HUES48 (cell line): ENCODE data around the gene TMTC2.
"Not testable (repeated sequence)": the region's sequence is repeated elsewhere in the genome, so short reads cannot be mapped to it uniquely, and the experiment has no call there.

Experiments
- H3K27ac ChIP-seq: one replicate; pipeline ENCODE4 v1.7.0; 2013; ENCODE audit warnings: low read depth, low read length, inconsistent platforms
- H3K27me3 ChIP-seq: 2 replicates; pipeline ENCODE4 v1.6.1; 2013; ENCODE audit warnings: mild to moderate bottlenecking, low read length; ENCODE audit not compliant: control insufficient read depth, insufficient read depth
- H3K36me3 ChIP-seq: 2 replicates; pipeline ENCODE4 v1.6.1; 2013; ENCODE audit warnings: low read length; ENCODE audit not compliant: control insufficient read depth, insufficient read depth
- H3K4me1 ChIP-seq: 2 replicates; pipeline ENCODE4 v1.6.1; 2013; ENCODE audit warnings: mild to moderate bottlenecking, low read length; ENCODE audit not compliant: control insufficient read depth, insufficient read depth
- H3K4me3 ChIP-seq: 2 replicates; pipeline ENCODE4 v1.5.1; 2013; ENCODE audit warnings: mild to moderate bottlenecking, low read depth, low read length
- H3K9ac ChIP-seq: 2 replicates; pipeline ENCODE4 v1.6.1; 2013; ENCODE audit warnings: mild to moderate bottlenecking, low read depth, low read length, moderate library complexity
- H3K9me3 ChIP-seq: 2 replicates; pipeline ENCODE4 v1.6.1; 2013; ENCODE audit warnings: low read length; ENCODE audit not compliant: control insufficient read depth, insufficient read depth

Gene TMTC2

DNA sequence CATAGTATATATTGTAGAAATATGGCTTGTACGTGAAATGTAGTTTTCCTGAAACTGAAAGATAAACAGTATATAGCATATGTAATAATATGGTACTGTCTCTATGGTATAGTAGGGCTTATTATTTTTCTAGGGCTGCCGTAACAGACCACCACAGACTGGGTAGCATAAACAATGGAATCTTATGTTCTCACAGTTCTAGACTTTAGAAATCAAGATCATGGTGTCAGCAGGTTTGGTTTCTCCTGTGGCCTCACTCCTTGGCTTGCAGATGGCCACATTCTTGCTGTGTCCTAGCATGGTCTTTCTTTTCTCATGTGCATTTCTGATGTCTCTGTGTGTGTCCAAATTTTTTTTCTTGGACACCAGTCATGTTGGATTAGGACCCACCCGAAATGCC, 155.8 kb downstream of the TMTC2 start:
- Histone ChIP-seq H3K36me3 (no peaks in the 10 kb centered on the region), H3K27ac (no peak overlapping the region), H3K27me3 (no peaks in the 10 kb centered on the region), H3K9me3 (no peaks in the 10 kb centered on the region), H3K4me3 (no peak overlapping the region), H3K4me1 (0 out of 2 replicates have a peak, but pooled peaks cover 6% of the 10 kb centered on the region), H3K9ac (no peak overlapping the region)

DNA sequence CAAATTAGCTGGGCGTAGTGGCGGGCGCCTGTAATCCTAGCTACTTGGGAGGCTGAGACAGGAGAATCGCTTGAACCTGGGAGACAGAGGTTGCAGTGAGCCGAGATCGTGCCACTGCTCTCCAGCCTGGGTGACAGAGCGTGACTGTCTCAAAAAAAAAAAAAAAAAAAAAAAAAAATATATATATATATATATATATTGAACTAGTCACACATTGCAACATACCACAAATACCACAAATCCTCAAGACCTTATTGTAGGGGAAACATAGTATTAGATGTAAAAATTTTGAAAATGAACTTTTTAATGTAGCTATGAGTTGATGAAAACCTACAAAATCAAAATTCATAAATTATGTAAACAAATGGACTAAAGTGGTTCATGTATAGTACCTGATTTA, 158.4 kb downstream of the TMTC2 start:
- peaks cover 17% of the 10 kb centered on the region for H3K4me1 ChIP-seq
- not testable (repeated sequence) for H3K27ac ChIP-seq, H3K4me3 ChIP-seq, H3K36me3 ChIP-seq, H3K9ac ChIP-seq, H3K9me3 ChIP-seq, H3K27me3 ChIP-seq

DNA sequence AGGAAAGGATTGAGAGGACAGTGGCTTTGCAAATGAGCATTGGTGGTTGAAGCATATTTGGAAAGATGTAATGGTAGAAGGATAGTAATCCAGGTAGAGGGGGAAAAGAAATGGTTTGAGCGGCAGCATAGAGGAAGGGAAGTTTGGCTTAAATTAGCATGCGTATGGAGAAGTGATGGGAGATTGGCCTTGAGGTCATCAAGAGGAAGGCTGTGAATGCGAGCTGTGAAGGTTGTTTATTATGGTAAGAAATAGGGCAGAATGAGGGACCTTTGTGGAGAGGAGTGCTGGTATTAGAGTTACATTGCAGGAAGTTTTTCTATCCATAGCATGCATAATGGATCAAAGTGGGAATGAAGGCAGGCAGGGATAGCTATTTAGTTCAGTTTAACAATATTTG, 162.1 kb downstream of the TMTC2 start:
- Histone ChIP-seq H3K9me3 (no peaks in the 10 kb centered on the region), H3K4me1 (peaks cover 22% of the 10 kb centered on the region), H3K4me3 (peak overlapping the region; percentile 2; the same call in 1 of the 2 replicates), H3K27ac (no peak overlapping the region), H3K27me3 (no peaks in the 10 kb centered on the region), H3K36me3 (no peaks in the 10 kb centered on the region), H3K9ac (no peak overlapping the region)

DNA sequence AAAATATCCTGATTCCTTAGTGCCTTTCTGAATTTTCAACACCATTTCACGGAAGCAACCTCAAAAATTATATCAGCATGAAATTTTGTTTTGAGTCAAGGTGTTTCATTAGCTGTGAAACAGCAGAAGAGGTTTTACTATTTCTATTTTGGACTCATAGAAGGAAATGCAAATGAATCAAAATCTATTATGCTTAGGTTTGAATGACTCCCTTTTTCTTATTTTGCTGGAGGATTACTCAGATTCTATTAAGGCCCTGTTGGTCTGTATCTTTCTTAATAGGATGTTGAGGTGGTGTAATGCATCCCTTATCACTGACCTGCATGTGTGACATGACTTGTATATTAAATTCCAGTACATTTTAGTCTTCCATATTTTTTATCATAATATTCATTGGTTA, 165.8 kb downstream of the TMTC2 start:
- no peaks in the 10 kb centered on the region for H3K9me3 ChIP-seq
- peaks cover 35% of the 10 kb centered on the region for H3K4me1 ChIP-seq
- no peak overlapping the region for H3K27ac ChIP-seq
- no peaks in the 10 kb centered on the region for H3K36me3 ChIP-seq
- no peak overlapping the region for H3K4me3 ChIP-seq
- H3K27me3 ChIP-seq, result no peaks in the 10 kb centered on the region
- H3K9ac ChIP-seq, result no peak overlapping the region

DNA sequence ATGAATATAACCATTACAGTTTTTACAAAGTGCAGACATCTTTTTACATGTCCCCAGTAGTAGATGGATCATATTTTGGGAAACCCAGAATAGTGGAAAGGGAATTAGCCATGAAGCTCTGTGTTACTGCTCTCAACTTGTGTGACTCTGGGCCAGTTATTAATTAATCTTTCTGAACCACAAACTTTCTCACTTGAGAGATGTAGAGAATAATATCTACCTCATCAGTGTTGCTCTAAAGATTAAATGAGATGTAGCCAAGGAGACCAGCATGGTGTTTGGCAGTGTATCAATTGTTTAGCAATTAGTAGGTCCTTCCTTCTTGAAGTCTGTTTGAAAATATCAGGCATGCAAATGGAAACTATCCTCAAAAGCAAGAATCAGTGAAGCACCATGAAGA, 169.2 kb downstream of the TMTC2 start:
- Histone ChIP-seq H3K27me3 (no peaks in the 10 kb centered on the region), H3K9me3 (no peaks in the 10 kb centered on the region), H3K4me1 (peaks cover 34% of the 10 kb centered on the region), H3K36me3 (no peaks in the 10 kb centered on the region), H3K27ac (no peak overlapping the region), H3K4me3 (no peak overlapping the region), H3K9ac (no peak overlapping the region)

DNA sequence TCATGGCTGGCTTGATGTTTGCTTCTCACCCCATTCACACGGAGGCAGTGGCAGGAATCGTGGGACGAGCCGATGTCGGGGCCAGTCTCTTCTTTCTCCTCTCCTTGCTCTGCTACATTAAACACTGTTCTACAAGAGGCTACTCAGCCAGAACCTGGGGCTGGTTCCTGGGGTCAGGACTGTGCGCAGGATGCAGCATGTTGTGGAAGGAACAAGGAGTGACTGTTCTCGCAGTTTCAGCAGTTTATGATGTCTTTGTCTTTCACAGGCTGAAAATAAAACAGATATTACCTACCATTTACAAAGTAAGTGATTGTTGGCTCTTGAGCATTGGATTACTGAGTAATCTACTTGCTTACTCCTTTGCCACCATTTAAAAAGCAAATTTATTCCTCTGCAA, 170.6 kb downstream of the TMTC2 start:
- H3K4me3 ChIP-seq, result no peak overlapping the region
- no peaks in the 10 kb centered on the region for H3K9me3 ChIP-seq
- peak overlapping the region; percentile 94 for H3K27ac ChIP-seq
- no peak overlapping the region for H3K9ac ChIP-seq
- no peaks in the 10 kb centered on the region for H3K27me3 ChIP-seq
- H3K36me3 ChIP-seq, result no peaks in the 10 kb centered on the region
- H3K4me1 ChIP-seq, result peaks cover 34% of the 10 kb centered on the region

DNA sequence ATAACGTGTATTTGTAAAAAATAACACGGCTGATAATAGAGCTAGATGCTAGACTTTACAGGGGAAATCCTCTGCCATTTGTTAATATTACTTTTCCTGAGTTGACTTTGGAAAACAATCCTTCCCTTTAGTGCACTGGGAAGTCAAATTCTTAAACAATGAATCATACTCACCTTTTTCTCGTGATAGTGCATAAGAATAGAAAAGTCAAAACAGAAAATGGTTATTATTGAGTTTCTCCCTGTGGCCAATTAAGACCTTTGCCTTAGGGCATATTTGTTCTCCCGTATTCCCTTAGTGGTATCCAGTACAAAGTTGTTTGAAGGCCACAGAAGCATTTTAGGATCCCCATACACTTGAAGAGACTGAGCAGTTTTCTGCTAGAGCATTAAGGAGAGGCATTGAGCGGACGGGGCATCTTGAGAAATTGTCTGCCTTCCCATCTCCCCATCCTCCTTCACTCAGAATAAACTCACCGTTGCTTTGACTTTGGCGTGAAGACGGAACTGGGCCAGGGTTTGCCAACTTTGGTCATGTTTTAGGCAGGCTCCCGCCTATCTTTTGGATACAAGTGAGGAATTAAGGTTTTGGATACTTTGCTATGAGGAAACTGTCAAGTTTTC, 171.3 kb downstream of the TMTC2 start:
- Histone ChIP-seq H3K36me3 (no peaks in the 10 kb centered on the region), H3K4me3 (peak overlapping the region; percentile 38), H3K4me1 (peaks cover 38% of the 10 kb centered on the region), H3K9ac (no peak overlapping the region; the same call in 1 of the 2 replicates), H3K27me3 (no peaks in the 10 kb centered on the region), H3K27ac (peak overlapping the region; percentile 94), H3K9me3 (no peaks in the 10 kb centered on the region)

DNA sequence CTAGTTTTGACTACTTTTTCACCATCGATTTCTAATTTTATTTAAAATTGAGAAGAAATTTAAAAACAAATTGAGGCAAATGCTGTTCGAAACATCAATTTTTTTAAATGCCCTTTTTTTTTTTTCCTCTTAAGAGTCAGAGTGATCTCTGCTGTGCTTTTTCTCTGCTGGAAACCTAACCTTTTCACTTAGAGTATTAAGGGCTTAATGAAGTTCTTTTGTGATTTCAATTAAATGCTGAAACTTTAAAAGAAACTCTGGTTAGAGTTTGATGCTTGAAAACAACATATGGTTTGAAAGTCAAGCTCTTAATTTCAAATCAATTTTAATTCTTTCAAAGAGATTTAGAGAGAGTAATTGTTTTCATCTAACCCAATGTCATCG, 171.8 kb downstream of the TMTC2 start:
- Histone ChIP-seq H3K36me3 (no peaks in the 10 kb centered on the region), H3K9ac (no peak overlapping the region; the same call in 1 of the 2 replicates), H3K27ac (peak overlapping the region; percentile 94), H3K9me3 (no peaks in the 10 kb centered on the region), H3K27me3 (no peaks in the 10 kb centered on the region), H3K4me3 (peak overlapping the region; percentile 38), H3K4me1 (peaks cover 40% of the 10 kb centered on the region)

DNA sequence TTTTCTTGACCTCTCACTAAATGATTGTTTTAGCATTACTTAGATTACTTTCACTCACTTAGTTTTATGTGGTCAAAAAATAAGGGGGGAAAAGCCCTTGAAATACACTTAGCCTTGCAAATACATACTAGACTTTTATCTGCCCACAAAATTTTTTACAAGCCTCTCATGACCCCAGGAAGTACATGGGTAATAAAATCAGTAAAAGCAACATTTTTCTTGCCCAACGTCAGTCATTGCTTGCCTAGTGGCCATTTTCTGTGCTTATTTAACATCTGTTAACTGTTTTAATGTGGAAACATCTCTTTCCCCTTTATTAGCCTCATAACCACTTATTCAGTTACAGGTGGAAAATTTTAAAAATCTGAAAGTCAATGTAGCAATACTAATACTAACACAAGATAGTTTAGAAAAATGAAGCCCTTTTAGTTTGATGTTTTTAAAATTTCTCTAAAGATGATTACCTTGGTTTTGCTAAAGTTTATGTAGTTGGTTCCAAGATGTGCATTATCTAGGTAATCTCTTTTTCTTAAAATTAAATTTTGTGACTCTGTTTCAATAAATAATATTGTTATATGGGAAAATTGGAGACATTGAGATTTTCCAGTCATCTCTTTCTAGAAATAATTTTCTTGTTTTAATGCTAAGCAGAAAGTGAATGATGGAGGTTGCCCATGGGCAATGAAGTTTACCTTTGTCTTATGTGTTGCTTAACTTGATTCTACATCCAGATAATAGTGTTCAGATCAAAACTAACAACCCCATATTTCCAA, 175.5 kb downstream of the TMTC2 start:
- Histone ChIP-seq H3K4me3 (no peak overlapping the region), H3K9ac (no peak overlapping the region), H3K36me3 (no peaks in the 10 kb centered on the region), H3K9me3 (no peaks in the 10 kb centered on the region), H3K27me3 (no peaks in the 10 kb centered on the region), H3K27ac (no peak overlapping the region), H3K4me1 (peaks cover 30% of the 10 kb centered on the region)

DNA sequence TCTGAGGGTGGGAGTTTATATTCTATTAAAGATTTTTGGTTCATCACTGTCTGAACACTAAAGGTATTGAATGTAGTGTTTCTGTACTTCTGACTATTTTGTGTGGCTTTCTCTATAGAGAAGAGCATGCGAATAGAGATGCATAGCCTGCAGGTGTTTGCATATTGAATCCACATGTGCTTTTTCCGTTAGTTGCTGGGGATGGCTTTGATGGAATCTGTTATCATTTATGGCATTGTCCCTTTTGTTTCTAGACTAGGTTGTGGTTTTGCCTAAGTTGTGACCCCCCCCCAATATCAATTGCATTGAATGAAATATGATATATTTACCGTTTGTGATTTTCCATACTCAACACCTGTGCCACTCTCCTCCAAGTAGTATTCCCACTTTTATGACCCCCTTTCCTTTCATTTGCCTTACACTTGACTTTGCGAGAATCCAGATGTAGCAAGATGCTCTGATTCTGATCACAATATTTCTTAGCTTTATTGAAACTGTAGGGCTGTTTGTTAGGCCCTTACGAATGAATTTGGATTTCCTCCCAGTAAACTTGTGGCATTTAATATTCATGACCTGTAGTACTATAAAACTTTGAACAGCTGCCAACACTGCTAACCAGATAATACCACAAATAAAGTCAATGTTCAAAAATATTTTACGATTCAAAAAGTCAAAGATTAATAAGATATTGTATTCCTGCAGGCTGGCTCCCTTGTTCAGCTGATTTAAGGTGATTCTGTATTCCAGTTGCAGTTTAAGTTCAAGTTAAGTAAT, 176.4 kb downstream of the TMTC2 start:
- Histone ChIP-seq H3K27ac (no peak overlapping the region), H3K4me1 (peaks cover 22% of the 10 kb centered on the region), H3K9ac (no peak overlapping the region), H3K4me3 (no peak overlapping the region), H3K36me3 (no peaks in the 10 kb centered on the region), H3K27me3 (no peaks in the 10 kb centered on the region), H3K9me3 (no peaks in the 10 kb centered on the region)

DNA sequence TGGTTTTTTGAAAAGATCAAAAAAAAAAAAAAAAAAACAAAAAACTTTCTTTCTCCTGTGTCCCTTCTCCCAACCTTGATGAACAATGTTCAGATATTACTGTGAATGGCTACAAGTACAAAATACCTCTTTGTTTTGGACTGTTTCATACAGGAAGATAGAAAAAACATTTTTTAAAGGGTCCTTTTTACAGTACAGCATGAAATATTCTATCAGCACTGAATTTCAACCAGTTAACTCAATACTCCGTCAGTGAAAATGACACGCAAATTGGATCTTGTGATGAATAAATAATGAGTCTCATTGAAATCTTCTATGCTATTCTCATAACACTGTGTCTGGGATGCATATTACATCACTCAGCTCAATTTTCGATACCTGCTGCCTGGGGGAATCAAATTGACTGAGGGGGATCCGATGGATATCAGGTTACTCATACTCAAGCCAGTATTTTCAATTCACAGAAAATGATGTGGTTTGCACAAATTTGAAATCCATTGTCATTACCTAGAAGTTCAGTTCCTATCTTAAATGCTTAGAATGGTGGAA, 179.6 kb downstream of the TMTC2 start:
- no peak overlapping the region for H3K27ac ChIP-seq
- H3K27me3 ChIP-seq, result no peaks in the 10 kb centered on the region
- peaks cover 27% of the 10 kb centered on the region for H3K4me1 ChIP-seq
- H3K9ac ChIP-seq, result no peak overlapping the region
- no peaks in the 10 kb centered on the region for H3K36me3 ChIP-seq
- no peak overlapping the region for H3K4me3 ChIP-seq
- no peaks in the 10 kb centered on the region for H3K9me3 ChIP-seq
